NB4 (cell line): ENCODE measurements around the gene RAB43.

Experiments
- DNase-seq: peaks from one replicate; pipeline ENCODE4 v3.0.0; 2010; ENCODE audit warnings: low read depth
- H3K4me3 ChIP-seq: one replicate; pipeline ENCODE4 v1.5.1; 2011; ENCODE audit warnings: mild to moderate bottlenecking, low read depth, low read length, moderate library complexity
- MYC ChIP-seq: IDR thresholded peaks from 2 replicates; pipeline ENCODE4 v1.6.1; 2011; ENCODE audit warnings: low read depth, low read length
- POLR2A ChIP-seq: IDR thresholded peaks from 2 replicates; pipeline ENCODE4 v1.6.1; 2011; ENCODE audit warnings: mild to moderate bottlenecking; ENCODE audit not compliant: insufficient read length; ENCODE audit errors: extremely low read depth
- TF ChIP-seq, protein P1 (sequence below): IDR thresholded peaks from 2 replicates; pipeline ENCODE4 v1.6.1; 2011; ENCODE audit warnings: low read depth, low read length
- TF ChIP-seq, protein P2 (sequence below): IDR thresholded peaks from one replicate; pipeline ENCODE4 v1.5.1; 2012; ENCODE audit warnings: low read depth, low read length

The RAB43 gene

DNA sequence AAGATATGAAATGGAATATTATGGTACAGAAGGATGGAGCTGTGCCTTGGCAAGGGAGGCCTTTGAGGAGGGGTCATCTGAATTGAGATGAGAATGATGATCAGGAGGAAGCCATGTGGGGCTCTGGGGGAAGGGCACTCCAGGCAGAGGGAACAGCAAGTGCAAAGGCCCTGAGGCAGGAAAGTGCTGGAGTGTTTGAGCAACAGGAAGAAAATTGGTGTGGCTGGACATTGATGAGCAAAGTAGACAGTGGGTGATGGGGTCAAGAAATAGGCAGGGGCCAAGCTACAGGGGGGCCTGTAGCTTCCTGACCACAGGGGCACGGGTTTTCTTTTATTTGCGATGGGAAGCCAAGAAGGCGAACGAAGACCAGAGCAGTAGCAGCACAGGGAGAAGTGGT lies 64.4 kb downstream of the RAB43 start:
- no peak for TF ChIP-seq MYC
- TF ChIP-seq, protein P1, sequence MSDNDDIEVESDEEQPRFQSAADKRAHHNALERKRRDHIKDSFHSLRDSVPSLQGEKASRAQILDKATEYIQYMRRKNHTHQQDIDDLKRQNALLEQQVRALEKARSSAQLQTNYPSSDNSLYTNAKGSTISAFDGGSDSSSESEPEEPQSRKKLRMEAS: no peak
- DNase-seq: no peak
- no peak overlapping the region for H3K4me3 ChIP-seq

GRCh38 chr3:129056451-129057173 lies 65.0 kb downstream of the RAB43 start:
- TF ChIP-seq, protein P1: no peak
- TF ChIP-seq MYC (no peak), POLR2A (no peak)
- TF ChIP-seq, protein P2, sequence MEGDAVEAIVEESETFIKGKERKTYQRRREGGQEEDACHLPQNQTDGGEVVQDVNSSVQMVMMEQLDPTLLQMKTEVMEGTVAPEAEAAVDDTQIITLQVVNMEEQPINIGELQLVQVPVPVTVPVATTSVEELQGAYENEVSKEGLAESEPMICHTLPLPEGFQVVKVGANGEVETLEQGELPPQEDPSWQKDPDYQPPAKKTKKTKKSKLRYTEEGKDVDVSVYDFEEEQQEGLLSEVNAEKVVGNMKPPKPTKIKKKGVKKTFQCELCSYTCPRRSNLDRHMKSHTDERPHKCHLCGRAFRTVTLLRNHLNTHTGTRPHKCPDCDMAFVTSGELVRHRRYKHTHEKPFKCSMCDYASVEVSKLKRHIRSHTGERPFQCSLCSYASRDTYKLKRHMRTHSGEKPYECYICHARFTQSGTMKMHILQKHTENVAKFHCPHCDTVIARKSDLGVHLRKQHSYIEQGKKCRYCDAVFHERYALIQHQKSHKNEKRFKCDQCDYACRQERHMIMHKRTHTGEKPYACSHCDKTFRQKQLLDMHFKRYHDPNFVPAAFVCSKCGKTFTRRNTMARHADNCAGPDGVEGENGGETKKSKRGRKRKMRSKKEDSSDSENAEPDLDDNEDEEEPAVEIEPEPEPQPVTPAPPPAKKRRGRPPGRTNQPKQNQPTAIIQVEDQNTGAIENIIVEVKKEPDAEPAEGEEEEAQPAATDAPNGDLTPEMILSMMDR: no peak
- H3K4me3 ChIP-seq: no peak overlapping the region
- DNase-seq: no peak

GRCh38 chr3:129054605-129055104 lies 66.9 kb downstream of the RAB43 start:
- no peak overlapping the region for H3K4me3 ChIP-seq
- TF ChIP-seq MYC (no peak), POLR2A (no peak)
- TF ChIP-seq, protein P2: no peak
- TF ChIP-seq, protein P1: no peak
- no peak for DNase-seq

GRCh38 chr3:129052675-129053074 lies 68.9 kb downstream of the RAB43 start:
- TF ChIP-seq, protein P1: no peak
- TF ChIP-seq POLR2A (no peak), MYC (no peak)
- TF ChIP-seq, protein P2: no peak
- no peak overlapping the region for H3K4me3 ChIP-seq
- no peak for DNase-seq

GRCh38 chr3:129051871-129052340 lies 69.7 kb downstream of the RAB43 start:
- DNase-seq: no peak
- TF ChIP-seq, protein P1: no peak
- TF ChIP-seq, protein P2: no peak
- TF ChIP-seq POLR2A (no peak), MYC (no peak)
- H3K4me3 ChIP-seq: no peak overlapping the region

GRCh38 chr3:129050556-129051295 lies 70.9 kb downstream of the RAB43 start:
- no peak for DNase-seq
- TF ChIP-seq, protein P1: no peak
- TF ChIP-seq POLR2A: no peak
- TF ChIP-seq, protein P2: no peak
- TF ChIP-seq MYC: no peak
- no peak overlapping the region for H3K4me3 ChIP-seq
